Liver (tissue), 9 donors: ENCODE data around the gene FOXN3. TPM values are rescaled to one million over a fixed set of nuclear protein-coding genes. Genes with fewer than 3 reads are reported as not detected.

ENCODE experiments used
- DNase-seq: peaks from one replicate; pipeline ENCODE4 v3.0.0-alpha.2; 2017; ENCODE audit warnings: low spot score
- H3K27ac ChIP-seq, 2 donors: one replicate each; pipeline ENCODE4 v1.7.0; 2013; ENCODE audit warnings: inconsistent platforms in 2 of 2, low read length in 2 of 2, control low read depth in 1 of 2, low read depth in 1 of 2, mild to moderate bottlenecking in 1 of 2
- H3K27me3 ChIP-seq, 4 donors: one replicate each; pipeline versions ENCODE4 v1.6.1 to v1.7.0; 2013; ENCODE audit warnings: low read length in 3 of 4, inconsistent platforms in 1 of 4, mild to moderate bottlenecking in 1 of 4, moderate library complexity in 1 of 4; ENCODE audit not compliant: control insufficient read depth in 4 of 4, insufficient read depth in 4 of 4
- H3K36me3 ChIP-seq, 4 donors: one replicate each; pipeline versions ENCODE4 v1.6.1 to v1.7.0; 2013; ENCODE audit warnings: low read length in 3 of 4, mild to moderate bottlenecking in 3 of 4, low read depth in 1 of 4, moderate library complexity in 1 of 4; ENCODE audit not compliant: control insufficient read depth in 4 of 4, insufficient read depth in 3 of 4
- H3K4me1 ChIP-seq, 4 donors: one replicate each; pipeline versions ENCODE4 v1.6.1 to v1.7.0; 2013; ENCODE audit warnings: low read length in 3 of 4, mild to moderate bottlenecking in 3 of 4, moderate library complexity in 1 of 4; ENCODE audit not compliant: control insufficient read depth in 4 of 4, insufficient read depth in 4 of 4
- H3K4me3 ChIP-seq, 3 donors: one replicate each; pipeline versions ENCODE4 v1.6.1 to v1.7.0; 2013; ENCODE audit warnings: low read length in 3 of 3, control low read depth in 1 of 3, low read depth in 1 of 3, mild to moderate bottlenecking in 1 of 3
- H3K9ac ChIP-seq, 2 donors: one replicate each; pipeline ENCODE4 v1.7.0; 2013; ENCODE audit warnings: low read length in 2 of 2, mild to moderate bottlenecking in 2 of 2, moderate library complexity in 2 of 2, control low read depth in 1 of 2, low read depth in 1 of 2
- H3K9me3 ChIP-seq, 4 donors: one replicate each; pipeline versions ENCODE4 v1.6.1 to v1.7.0; 2013; ENCODE audit warnings: low read length in 3 of 4; ENCODE audit not compliant: control insufficient read depth in 4 of 4
- CTCF ChIP-seq: fragments of 150-350 bp; IDR thresholded peaks from 2 replicates; pipeline ENCODE4 v1.5.1; 2017; ENCODE audit warnings: improper control_type of control experiment, low read depth, low read length; ENCODE audit not compliant: missing input control
- EGR1 ChIP-seq, 2 donors: IDR thresholded peaks; 2 replicates each; pipeline ENCODE4 v1.6.1; 2016 to 2018; ENCODE audit warnings: antibody characterized with exemption in 2 of 2, low read depth in 2 of 2
- FOXA1 ChIP-seq: IDR thresholded peaks from 2 replicates; pipeline ENCODE4 v1.6.1; 2016; ENCODE audit warnings: antibody characterized with exemption
- FOXA2 ChIP-seq: IDR thresholded peaks from 2 replicates; pipeline ENCODE4 v1.6.1; 2016; ENCODE audit warnings: antibody characterized with exemption
- GABPA ChIP-seq, 2 donors: IDR thresholded peaks in 1 of 2; conservative IDR thresholded peaks in 1 of 2; 2 replicates each; pipeline ENCODE4 v1.6.1; 2016; ENCODE audit warnings: antibody characterized with exemption in 2 of 2, mild to moderate bottlenecking in 1 of 2, moderate library complexity in 1 of 2
- HNF4A ChIP-seq, 2 donors: conservative IDR thresholded peaks; 2 replicates each; pipeline ENCODE4 v1.6.1; 2016; ENCODE audit warnings: antibody characterized with exemption in 2 of 2, mild to moderate bottlenecking in 2 of 2
- HNF4G ChIP-seq: IDR thresholded peaks from 2 replicates; pipeline ENCODE4 v1.6.1; 2016; ENCODE audit warnings: antibody characterized with exemption
- JUND ChIP-seq, 2 donors: IDR thresholded peaks; 2 replicates each; pipeline ENCODE4 v1.6.1; 2016; ENCODE audit warnings: antibody characterized with exemption in 2 of 2
- NR2F2 ChIP-seq: IDR thresholded peaks from 2 replicates; pipeline ENCODE4 v1.6.1; 2016; ENCODE audit warnings: antibody characterized with exemption
- RAD21 ChIP-seq, 2 donors: IDR thresholded peaks; 2 replicates each; pipeline ENCODE4 v1.6.1; 2016; ENCODE audit warnings: antibody characterized with exemption in 2 of 2, mild to moderate bottlenecking in 2 of 2
- RXRA ChIP-seq, 2 donors: IDR thresholded peaks; 2 replicates each; pipeline ENCODE4 v1.6.1; 2017 to 2018; ENCODE audit warnings: antibody characterized with exemption in 2 of 2, mild to moderate bottlenecking in 1 of 2
- TAF1 ChIP-seq: conservative IDR thresholded peaks from 2 replicates; pipeline ENCODE4 v1.6.1; 2016; ENCODE audit warnings: antibody characterized with exemption, mild to moderate bottlenecking
- YY1 ChIP-seq: IDR thresholded peaks from 2 replicates; pipeline ENCODE4 v1.6.1; 2016; ENCODE audit warnings: antibody characterized with exemption, mild to moderate bottlenecking
- WGBS: extraction: QIAGEN DNeasy Blood & Tissue Kit; methylation state at CpG from one replicate; pipeline ENCODE4 v1.1.7; 2013; 5-methylcytosine and 5-hydroxymethylcytosine counted together
- polyA plus RNA-seq, 2 donors: library from polyadenylated mRNA; stranded (reverse) in 1 of 2; unstranded in 1 of 2; fragments of 200-250 nt in 1 of 2; fragments of >200 nt in 1 of 2; fragmentation: Nextera tagmentation in 1 of 2; extraction: Ambion mirVana in 1 of 2; gene quantifications; one replicate each; pipeline versions ENCODE4 v1.2.1 to v1.2.3, GENCODE V29; 2013 to 2015
- total RNA-seq, 2 donors: library from RNA; depleted of rRNA; stranded (reverse); fragments of >200 nt; gene quantifications; one replicate each; pipeline ENCODE4 v1.2.3, GENCODE V29; 2014
- TF ChIP-seq, protein P1 (sequence below): IDR thresholded peaks from 2 replicates; pipeline ENCODE4 v1.6.1; 2016; ENCODE audit warnings: antibody characterized with exemption, mild to moderate bottlenecking
- TF ChIP-seq, protein P2 (sequence below): IDR thresholded peaks from 2 replicates; pipeline ENCODE4 v1.6.1; 2016; ENCODE audit warnings: antibody characterized with exemption
- TF ChIP-seq, protein P3 (sequence below): IDR thresholded peaks from 2 replicates; pipeline ENCODE4 v1.6.1; 2016; ENCODE audit warnings: antibody characterized with exemption
- donor health status: healthy.
- donor health status: healthy.
- donor health status: healthy.
- donor health status: healthy.
- donor health status: healthy.

Gene FOXN3
- total and polyA plus RNA-seq, 4 donors = 17.8 to 44.8 (median 35.3) TPM

- H3K4me1 ChIP-seq = peaks cover 0 to 8% (median 1%) of the 10 kb centered on the region in 4 donors
- no peaks in the 10 kb centered on the region for H3K27me3 ChIP-seq
- no peak overlapping the region for H3K9ac ChIP-seq
- TF ChIP-seq EGR1 (IDR thresholded peaks at IDR 0.05; ENCODE audit: low read depth in 2 of 2) = no peak
- TF ChIP-seq, protein P1, sequence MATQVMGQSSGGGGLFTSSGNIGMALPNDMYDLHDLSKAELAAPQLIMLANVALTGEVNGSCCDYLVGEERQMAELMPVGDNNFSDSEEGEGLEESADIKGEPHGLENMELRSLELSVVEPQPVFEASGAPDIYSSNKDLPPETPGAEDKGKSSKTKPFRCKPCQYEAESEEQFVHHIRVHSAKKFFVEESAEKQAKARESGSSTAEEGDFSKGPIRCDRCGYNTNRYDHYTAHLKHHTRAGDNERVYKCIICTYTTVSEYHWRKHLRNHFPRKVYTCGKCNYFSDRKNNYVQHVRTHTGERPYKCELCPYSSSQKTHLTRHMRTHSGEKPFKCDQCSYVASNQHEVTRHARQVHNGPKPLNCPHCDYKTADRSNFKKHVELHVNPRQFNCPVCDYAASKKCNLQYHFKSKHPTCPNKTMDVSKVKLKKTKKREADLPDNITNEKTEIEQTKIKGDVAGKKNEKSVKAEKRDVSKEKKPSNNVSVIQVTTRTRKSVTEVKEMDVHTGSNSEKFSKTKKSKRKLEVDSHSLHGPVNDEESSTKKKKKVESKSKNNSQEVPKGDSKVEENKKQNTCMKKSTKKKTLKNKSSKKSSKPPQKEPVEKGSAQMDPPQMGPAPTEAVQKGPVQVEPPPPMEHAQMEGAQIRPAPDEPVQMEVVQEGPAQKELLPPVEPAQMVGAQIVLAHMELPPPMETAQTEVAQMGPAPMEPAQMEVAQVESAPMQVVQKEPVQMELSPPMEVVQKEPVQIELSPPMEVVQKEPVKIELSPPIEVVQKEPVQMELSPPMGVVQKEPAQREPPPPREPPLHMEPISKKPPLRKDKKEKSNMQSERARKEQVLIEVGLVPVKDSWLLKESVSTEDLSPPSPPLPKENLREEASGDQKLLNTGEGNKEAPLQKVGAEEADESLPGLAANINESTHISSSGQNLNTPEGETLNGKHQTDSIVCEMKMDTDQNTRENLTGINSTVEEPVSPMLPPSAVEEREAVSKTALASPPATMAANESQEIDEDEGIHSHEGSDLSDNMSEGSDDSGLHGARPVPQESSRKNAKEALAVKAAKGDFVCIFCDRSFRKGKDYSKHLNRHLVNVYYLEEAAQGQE = no peak
- peak in 1 of 2 donors; percentile 40 for TF ChIP-seq RXRA (IDR thresholded peaks at IDR 0.05)
- no peak for TF ChIP-seq HNF4G
- peak; percentile 31 for TF ChIP-seq YY1
- TF ChIP-seq FOXA1 = no peak
- no peak for TF ChIP-seq NR2F2
- no peak for TF ChIP-seq GABPA (IDR thresholded peaks at IDR 0.05 in 1 of 2, conservative IDR thresholded peaks at IDR 0.05 in 1 of 2)
- no peak for TF ChIP-seq TAF1
- TF ChIP-seq, protein P2, sequence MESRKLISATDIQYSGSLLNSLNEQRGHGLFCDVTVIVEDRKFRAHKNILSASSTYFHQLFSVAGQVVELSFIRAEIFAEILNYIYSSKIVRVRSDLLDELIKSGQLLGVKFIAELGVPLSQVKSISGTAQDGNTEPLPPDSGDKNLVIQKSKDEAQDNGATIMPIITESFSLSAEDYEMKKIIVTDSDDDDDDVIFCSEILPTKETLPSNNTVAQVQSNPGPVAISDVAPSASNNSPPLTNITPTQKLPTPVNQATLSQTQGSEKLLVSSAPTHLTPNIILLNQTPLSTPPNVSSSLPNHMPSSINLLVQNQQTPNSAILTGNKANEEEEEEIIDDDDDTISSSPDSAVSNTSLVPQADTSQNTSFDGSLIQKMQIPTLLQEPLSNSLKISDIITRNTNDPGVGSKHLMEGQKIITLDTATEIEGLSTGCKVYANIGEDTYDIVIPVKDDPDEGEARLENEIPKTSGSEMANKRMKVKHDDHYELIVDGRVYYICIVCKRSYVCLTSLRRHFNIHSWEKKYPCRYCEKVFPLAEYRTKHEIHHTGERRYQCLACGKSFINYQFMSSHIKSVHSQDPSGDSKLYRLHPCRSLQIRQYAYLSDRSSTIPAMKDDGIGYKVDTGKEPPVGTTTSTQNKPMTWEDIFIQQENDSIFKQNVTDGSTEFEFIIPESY = no peak
- peak in 1 of 2 donors; percentile 34 for TF ChIP-seq HNF4A (conservative IDR thresholded peaks at IDR 0.05)
- TF ChIP-seq, protein P3, sequence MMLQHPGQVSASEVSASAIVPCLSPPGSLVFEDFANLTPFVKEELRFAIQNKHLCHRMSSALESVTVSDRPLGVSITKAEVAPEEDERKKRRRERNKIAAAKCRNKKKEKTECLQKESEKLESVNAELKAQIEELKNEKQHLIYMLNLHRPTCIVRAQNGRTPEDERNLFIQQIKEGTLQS = no peak
- TF ChIP-seq RAD21 (IDR thresholded peaks at IDR 0.05) = no peak
- no peak for DNase-seq
- H3K36me3 ChIP-seq = peaks cover 0 to 5% (median 2%) of the 10 kb centered on the region in 4 donors
- no peak overlapping the region for H3K4me3 ChIP-seq
- H3K9me3 ChIP-seq = no peaks in the 10 kb centered on the region
- 76% methylated on average over 3 of the region's 3 CpGs for WGBS
- H3K27ac ChIP-seq = no peak overlapping the region
Measured at GRCh38 chr14:89188492-89188891, 228.5 kb downstream of the FOXN3 start.

GRCh38 chr14:89187501-89187900 lies 229.5 kb downstream of the FOXN3 start:
- H3K4me1 ChIP-seq = peaks cover 0 to 8% (median 1%) of the 10 kb centered on the region in 4 donors
- H3K27ac ChIP-seq = no peak overlapping the region
- no peak overlapping the region for H3K9ac ChIP-seq
- WGBS = 95% methylated on average over 6 of the region's 6 CpGs
- no peak overlapping the region for H3K4me3 ChIP-seq
- H3K27me3 ChIP-seq = no peaks in the 10 kb centered on the region
- peaks cover 0 to 5% (median 2%) of the 10 kb centered on the region in 4 donors for H3K36me3 ChIP-seq
- H3K9me3 ChIP-seq = no peaks in the 10 kb centered on the region
- DNase-seq = no peak
- TF ChIP-seq YY1 = no peak
- no peak for TF ChIP-seq RAD21 (IDR thresholded peaks at IDR 0.05)
- no peak for TF ChIP-seq RXRA (IDR thresholded peaks at IDR 0.05)
- TF ChIP-seq GABPA (IDR thresholded peaks at IDR 0.05 in 1 of 2, conservative IDR thresholded peaks at IDR 0.05 in 1 of 2) = no peak
- no peak for TF ChIP-seq CTCF
- no peak for TF ChIP-seq HNF4G
- no peak for TF ChIP-seq EGR1 (IDR thresholded peaks at IDR 0.05; ENCODE audit: low read depth in 2 of 2)
- TF ChIP-seq FOXA2 = no peak
- no peak for TF ChIP-seq TAF1
- TF ChIP-seq, protein P3 = no peak
- no peak for TF ChIP-seq JUND (IDR thresholded peaks at IDR 0.05)
- no peak for TF ChIP-seq HNF4A (conservative IDR thresholded peaks at IDR 0.05)
- TF ChIP-seq NR2F2 = no peak
- TF ChIP-seq, protein P2 = no peak
- TF ChIP-seq FOXA1 = no peak
- TF ChIP-seq, protein P1 = no peak
